SK-MEL-5 (cell line): ENCODE measurements around the gene USF1. TPM values are rescaled to one million over a fixed set of nuclear protein-coding genes. Genes with fewer than 3 reads are reported as not detected.

Experiments
- DNase-seq: peaks from one replicate; pipeline ENCODE4 v3.0.0-alpha.2; 2016; ENCODE audit warnings: low read depth, low spot score
- in situ Hi-C: cut with HindIII; loops from 2 replicates; pipeline ENCODE4 v1.10.0; 2016; ENCODE audit warnings: low sequenced_read_pairs, high pct_unique_total_duplicates, low pct_unique_long_range_greater_than_20kb
- total RNA-seq: library from RNA; depleted of rRNA; stranded (reverse); fragments of >200 nt; shearing (Covaris generic); gene quantifications from 2 replicates; pipeline ENCODE4 v1.2.3, GENCODE V29; 2014

Gene USF1
- total RNA-seq, 1 experiment from 2014 or later = 50.4 TPM

DNA sequence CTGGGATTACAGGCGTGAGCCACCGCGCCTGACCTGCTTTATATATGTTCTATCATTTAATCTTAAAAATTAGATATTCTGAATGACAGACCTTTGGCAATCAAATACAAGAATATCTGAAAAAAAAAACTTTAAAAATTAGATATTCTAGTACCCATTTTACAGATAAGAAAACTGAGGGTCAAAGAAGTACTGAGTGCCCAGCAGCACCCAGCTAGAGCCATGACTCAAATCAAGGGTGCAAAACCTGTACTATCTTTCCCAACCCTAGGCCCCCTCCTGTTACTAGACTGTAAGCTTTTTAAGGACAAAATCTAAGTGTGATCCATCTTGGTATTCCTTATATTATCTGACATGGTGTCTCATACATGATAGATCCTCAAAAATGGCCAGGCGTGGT is 15.6 kb upstream of the USF1 start:
- in situ Hi-C loops = no loop called here
- DNase-seq = no peak

DNA sequence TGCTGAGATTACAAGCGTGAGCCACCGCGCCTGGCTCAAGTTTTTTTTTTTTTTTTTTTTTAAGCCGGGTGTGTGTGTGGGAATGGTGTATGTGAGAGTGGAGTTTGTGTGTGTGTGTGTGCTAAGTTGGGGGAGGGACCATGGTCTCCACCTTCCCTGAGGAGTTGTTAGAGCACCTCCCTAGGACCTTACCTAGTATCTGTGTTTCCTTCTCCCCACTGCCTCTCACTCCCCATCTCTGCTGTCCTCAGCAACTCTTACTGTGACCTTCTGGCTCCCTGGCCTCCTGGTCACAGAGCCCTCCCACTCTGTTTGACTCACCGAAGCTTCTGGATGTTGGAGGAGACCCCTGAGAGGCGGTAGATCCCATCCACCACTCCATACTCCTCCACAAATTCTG is 13.5 kb upstream of the USF1 start:
- DNase-seq = no peak
- in situ Hi-C loops = no loop called here

DNA sequence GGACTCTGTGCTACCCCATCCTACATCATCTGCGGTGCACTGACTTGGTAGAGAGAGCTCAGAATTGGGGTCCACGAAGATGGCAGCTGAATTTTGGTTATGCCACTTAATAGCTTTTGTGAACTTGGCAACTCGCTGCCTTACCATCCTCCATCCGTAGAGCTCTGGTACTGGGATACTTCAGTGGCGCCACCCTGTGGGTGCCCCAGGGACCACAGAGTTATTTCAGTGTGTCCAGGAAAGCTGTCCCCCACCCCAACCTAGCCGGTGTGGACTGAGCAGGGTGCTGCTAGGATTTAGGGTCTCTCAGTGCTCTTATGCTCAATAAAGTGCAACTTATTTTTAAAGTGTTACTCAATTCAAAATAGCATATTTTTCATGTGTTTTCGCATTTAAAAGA is 9.0 kb upstream of the USF1 start:
- no peak for DNase-seq
- in situ Hi-C loops = no loop called here

DNA sequence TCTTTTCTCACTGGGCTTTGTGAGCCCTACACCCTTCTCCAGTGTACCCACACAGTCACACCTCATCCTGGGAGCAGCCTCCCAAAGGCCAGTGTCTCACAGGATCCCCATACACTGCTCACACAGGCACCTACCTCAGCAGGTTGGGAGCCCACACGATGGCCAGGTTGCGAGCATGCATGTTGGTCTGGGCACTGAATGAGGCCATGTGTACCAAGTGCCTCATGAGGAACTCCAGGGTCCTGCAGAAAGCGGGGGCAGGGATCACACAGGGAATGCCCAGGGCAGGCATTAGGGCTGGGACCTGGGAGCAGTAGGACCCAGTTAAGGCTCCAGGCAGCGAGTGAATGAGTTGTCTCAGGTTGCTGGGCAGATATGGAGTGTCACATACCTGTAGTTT is 8.5 kb upstream of the USF1 start:
- no peak for DNase-seq
- in situ Hi-C loops = no loop called here

DNA sequence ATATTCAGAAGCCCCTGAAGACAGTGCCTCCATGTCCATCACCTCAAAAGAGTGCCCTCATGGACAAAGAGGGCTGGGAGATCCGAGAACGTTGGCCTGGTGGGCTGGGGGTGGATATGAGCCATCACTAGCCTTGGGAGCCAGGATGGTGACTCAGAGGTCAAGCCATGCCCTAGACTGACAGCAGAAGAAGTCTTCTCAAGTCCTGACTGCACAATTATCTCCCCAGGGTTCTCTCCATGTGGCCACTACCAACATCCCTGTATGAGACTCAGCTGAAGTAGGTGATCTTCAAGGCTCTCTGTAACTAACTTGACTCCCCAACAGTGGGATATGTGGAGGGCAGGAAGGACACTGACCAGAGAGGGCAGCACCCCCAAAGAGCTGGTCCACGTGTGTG is 7.1 kb upstream of the USF1 start:
- DNase-seq = no peak
- in situ Hi-C loops = no loop called here

DNA sequence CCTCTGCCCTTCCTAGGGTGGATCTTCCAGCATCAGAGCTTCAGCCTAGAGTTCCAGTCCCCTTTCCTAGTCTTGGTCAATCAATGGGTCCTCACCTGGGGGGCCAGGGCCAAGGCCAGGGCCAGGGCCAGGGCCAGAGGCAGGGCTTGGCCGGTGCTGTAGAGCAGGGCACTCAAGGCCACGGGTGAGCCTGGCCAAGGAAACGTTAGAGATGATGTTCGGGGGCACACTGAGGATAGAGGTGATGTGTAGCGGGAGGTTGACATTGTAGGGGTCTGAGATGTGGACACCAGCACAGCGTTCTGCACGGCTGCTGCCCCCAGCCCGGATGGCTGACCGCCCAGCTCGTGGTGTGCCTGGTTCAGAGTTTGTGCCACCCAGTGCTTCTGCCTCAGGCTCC is 5.4 kb upstream of the USF1 start:
- in situ Hi-C loops = no loop called here
- no peak for DNase-seq

DNA sequence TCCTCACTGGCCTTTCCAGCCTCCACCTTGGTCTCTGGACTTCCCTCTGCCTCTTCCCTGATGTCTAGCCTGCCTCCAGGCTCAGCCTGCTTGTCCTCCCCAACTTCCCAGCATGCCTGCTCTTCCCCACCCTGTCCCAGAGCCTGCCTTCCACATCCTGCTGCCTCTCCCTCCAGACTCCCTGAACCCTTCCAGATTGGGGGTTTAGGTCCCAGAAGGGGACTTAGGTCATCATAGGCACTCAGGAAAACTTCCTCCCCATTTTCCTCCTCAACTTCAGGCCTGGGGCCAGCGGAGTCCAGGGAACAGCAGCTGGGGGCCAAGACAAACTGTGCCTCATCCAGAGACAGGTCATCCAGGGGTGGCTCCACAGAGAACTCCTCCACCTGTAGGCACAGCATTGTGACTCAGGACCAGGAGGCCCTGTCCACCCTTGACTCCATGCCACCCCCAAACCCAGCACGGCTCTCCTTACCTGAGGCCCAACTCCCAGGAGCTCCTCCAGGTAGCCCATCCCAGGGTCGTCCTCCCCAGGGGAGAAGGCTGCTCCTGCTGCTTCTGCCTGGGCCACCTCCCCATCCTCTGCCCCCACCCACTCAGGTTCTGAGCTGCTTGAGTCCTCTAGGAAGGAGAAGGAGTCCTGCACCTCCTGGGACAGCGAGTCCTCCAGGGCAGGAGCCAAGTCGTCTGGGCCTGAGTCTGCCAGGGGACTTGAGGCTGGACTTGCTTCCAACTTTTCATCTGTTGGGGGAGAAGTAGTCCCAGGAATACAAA is 3.4 kb upstream of the USF1 start:
- DNase-seq = no peak
- in situ Hi-C loops = no loop called here

DNA sequence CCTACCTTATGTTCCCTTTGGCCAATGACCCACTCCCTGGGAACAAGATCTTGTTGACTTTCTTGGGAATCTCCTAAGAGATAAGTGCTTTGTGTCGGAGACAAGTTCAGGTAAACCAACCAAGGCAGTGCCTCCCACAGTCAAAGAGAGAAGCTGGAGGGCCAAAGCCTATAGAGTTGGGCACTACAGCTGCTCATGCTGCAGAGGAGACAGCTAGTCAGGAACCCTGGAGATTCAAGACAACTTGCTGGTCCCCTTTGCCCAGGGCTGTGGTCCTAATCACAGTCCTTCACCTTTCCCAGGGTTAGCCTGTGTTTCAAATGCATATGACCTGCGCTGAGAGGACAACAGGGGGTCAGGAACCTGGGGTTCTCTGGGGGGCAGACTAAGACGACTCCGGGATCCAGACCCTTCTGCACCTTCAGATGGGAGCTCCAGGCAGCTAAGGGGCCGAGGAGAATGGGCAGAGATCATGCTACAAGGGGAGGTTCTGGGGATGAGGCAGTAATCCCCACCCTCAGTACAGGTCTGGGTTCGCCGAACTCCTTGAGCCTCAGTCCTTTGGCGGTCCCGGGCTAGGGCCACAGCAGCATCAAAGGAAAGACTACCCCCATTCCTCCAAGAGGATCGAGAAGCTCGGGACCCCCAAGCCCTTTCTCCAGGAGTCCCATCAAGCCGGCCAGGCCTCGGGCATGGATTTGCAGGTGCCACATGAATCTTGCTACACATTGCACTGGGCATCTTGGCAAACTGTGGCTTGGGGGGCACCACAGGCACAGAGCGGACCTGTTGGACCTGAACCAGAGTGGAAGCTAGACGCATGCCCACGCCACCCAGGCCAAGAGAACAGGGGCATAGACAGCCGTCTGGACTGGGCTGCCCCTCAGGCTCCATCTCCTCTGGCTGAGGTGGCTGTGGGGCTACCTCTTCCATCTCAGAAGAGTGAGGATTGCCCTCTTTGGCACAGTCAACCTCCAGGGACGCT is 2.0 kb upstream of the USF1 start:
- no peak for DNase-seq
- in situ Hi-C loops = no loop called here

DNA sequence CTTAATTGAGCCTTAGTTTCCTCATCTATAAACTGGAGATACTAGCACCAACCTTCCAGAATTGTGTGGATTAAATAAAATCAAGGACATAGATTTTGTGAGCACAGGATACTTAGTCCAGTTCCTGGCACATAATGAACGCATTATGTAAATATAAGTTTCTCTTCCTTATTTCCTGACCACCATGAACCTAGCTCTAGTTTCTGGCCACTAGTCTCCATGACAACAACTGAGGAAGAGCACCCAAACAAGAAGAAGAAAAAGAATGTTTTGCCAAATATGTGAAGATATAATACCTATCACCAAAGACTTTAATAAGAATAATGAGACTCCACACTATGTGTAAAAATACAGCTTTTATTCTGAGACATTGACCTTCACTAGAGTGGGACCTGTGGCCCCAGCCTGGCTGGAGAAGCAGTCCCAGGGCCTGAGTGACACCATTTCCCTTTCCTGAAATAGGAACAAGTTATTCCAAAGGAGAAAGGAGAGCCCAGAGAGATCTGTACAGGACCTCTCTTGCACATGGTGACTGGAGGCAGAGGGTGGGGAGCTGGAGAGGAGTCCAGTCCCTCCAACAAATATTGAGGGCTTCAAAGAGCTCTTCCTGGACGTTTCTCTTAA is 940 bp upstream of the USF1 start:
- in situ Hi-C loops = no loop called here
- no peak for DNase-seq

DNA sequence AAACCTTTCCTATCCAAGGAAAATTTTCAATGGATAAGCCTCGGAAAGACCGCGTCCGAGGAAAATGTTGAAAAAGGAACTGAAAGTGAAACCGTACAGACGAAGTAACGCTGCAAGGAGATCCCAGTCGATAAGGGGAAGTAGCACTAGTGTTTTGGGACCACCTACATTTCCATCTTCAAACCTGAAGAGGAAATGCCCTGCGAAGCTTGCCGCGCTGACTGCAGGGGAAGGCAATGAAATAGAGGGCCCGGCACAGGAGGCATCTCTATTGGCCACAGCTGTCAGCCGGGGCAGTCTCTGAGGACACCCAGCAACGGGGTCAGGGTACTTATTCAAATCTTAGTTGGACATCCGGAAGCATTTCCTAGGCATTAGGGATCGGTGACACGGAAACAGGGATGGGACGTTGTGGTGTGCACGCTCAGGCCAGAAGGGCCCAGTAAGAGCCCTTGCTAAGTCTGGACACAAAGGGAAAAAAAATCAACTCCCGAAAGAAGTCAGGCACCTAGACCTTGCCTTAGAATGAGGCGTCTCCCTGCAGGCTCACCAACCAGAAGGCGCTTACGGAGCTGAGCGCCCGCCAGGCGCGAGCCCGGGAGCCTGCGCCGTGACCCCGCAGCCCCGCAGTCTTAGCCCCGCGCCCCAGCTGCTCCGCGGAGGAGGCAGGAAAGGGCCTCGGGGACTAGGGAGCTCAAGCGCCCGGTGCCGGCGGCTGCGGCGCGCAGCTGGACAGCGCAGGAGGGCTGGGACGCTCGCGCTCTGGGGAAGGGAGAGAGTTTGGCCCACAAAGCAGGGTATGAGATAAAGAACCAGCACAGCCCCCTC is 655 bp downstream of the USF1 start:
- in situ Hi-C loops = no loop called here
- DNase-seq = peak; percentile 70

DNA sequence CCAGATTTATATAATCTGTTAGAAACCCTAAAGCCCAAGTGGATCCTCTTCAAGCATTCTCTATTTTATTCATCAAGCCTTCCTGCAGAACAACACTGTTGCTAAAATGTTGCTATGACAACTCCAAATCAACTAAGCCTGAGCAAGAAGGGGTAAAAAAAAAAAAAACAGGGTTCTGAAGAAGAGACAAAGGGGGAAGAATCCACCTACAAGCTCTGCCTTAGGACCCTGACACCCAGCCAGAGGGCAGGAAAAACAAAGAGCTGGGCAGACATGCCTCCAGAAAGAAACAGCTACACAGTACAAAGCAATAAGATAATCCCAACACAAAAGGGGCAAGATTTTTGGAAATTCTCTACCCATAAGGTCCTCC is 1.3 kb downstream of the USF1 start:
- in situ Hi-C loops = no loop called here
- DNase-seq = no peak

DNA sequence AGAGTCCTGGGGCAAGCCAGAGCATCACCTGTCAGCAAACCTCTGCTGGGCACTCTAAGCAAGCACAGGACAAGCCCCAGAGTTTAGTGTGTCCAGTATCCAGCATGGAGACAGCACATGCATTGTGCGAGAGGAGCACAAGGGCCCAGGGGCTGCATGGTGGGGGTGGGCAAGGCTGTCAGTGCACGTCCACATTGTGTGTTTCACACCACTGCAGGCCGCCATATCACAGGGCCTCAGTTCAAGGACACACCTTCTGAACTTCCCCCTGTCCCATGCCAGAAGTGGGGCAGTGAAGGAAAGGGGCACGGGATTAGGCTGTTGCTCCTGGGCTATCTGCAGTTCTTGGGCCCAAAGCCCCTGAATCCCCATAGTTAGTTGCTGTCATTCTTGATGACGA is 6.2 kb downstream of the USF1 start:
- in situ Hi-C loops = no loop called here
- no peak for DNase-seq

DNA sequence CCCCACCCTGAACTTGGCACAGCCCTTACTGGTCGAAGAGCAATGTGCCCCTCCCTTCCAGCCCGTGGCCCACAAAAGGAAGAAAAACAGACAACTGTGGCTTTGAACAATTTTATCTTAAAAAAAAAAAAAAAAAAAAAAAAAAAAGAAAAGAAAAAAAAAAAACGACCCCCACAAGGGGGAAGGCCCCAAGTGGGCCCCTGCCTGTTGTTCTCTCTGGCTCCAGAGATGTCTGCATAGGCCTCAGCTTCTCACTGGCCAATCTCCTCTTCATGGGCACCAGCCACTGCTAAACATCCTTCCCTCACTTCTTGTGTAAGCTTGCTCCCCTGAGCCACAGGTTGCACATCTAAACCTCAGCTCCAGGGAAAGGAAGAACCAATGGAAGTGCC is 6.6 kb downstream of the USF1 start:
- no peak for DNase-seq
- in situ Hi-C loops = no loop called here

DNA sequence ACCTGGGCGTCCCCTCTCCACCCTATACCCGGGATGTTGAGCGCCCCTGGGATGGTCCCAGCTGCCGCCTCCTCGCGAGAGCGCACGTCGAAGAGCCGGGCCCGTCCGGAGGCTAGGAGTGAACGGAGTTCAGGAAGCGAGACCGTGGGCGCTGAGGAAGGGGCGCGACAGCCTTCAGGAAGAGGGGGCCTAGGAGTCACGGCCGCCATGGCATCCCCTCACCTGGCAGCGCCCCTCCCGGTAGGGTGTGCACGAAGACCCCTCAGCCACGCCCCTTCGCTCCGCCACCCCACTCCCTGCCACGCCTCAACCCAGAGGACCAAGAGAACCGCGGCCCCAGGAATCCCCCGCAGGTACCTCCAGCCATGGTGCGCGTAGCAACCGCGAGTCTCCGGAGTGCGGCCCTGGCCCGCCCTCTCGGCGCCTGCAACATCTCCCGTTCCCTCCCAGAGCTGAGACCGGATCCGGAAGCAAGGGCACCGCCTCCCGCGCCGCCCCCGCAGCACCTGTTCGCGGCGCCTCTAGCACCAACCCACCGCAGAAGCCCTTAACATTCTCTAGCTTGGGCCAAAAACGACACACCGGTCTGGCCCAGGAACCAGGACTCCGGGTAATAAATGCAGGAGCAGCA is 7.1 kb downstream of the USF1 start, which contains the start of gene TSTD1:
Gene TSTD1, minus strand, starts transcription at position 442 of the 631 bp plus-strand sequence. Its CDS starts 75 bp downstream, at position 367.
- no peak for DNase-seq
- in situ Hi-C loops = no loop called here

DNA sequence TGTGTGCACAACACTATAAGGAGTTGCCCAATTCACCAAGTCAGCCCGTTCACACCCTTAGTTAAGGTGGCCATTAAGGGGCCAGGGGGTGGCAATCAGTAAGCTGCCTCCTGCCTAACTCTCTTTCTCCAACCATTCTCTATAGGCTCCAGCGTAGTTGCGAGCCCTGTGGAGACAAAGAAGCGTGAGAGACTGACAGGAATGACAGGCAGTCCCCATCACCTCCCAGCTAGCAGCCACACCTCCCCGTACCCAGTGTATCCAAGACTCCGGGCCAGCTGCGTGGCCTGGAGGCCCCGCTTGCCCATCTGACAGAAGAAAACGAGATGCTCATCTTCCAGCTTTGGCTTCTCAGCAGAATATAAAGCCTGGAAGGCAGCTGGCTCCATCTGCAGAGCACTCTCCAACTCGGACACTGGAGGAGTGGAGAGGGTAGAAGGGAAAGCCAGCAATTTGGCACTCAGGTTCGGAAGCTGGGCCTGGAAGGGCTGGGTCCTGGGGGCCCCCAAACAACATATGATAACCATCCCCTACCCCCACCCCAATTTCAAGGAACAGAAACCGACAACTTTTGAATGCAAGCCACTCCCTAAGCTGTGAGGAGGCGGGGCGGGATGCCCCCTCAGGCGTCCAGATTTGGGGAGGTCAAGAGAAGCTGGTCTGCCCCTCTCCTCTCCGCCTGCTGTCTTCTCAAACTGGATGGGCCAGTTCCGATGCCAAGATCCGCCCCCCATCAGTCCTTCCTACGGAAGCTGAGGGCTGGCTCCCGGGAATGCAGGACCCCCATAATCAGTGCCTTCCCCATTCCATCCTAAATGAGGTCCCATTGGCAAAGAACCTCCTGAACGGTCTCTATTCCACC is 7.9 kb downstream of the USF1 start:
- in situ Hi-C loops = no loop called here

DNA sequence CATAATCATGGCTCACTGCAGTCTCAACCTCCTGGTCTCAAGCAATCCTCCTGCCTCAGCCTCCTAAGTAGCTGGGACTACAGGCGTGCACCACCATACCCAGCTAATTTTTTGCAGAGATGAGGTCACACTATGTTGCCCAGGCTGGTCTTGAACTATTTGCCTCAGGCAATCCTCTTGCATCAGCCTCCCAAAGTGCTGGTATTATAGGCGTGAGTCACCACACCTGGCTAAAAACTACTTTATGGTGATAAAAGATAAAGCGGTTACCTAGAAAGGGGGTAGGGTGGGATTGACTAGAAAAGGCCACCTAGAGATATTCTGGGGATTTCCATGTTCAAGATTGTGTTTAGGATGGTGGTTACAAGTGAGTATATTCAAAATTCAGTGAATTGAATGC is 12.0 kb downstream of the USF1 start:
- DNase-seq = no peak
- in situ Hi-C loops = no loop called here

More for the DNA sequence above, 7.9 kb downstream of the USF1 start:
- no peak for DNase-seq
